HG03432 (cell line): ENCODE results near the gene TMEM236.

Source experiments
- ATAC-seq: cut with Tn5 transposase; IDR thresholded peaks from one replicate; pipeline ENCODE4 v1.9.1; 2021; ENCODE audit warnings: mild to moderate bottlenecking, moderate library complexity; ENCODE audit not compliant: unreplicated experiment

The TMEM236 gene

GRCh38 chr10:17784688-17785087, 32.7 kb downstream of the TMEM236 start:
- ATAC-seq, result no peak

GRCh38 chr10:17785276-17785930, 33.4 kb downstream of the TMEM236 start:
- no peak for ATAC-seq

- no peak for ATAC-seq
Observed at GRCh38 chr10:17787087-17787961, 35.3 kb downstream of the TMEM236 start.

GRCh38 chr10:17788646-17789045, 36.6 kb downstream of the TMEM236 start:
- ATAC-seq, result no peak

GRCh38 chr10:17789396-17789795, 37.4 kb downstream of the TMEM236 start:
- ATAC-seq, result no peak

- no peak for ATAC-seq
Observed at GRCh38 chr10:17790651-17791050, 38.6 kb downstream of the TMEM236 start.

GRCh38 chr10:17792991-17793390, 41.0 kb downstream of the TMEM236 start:
- ATAC-seq, result no peak

- ATAC-seq, result no peak
Observed at GRCh38 chr10:17793823-17794644, 42.0 kb downstream of the TMEM236 start.

- no peak for ATAC-seq
Observed at GRCh38 chr10:17795083-17795482, 43.1 kb downstream of the TMEM236 start.

GRCh38 chr10:17795813-17796594, 44.0 kb downstream of the TMEM236 start:
- no peak for ATAC-seq

GRCh38 chr10:17801507-17801906, 49.5 kb downstream of the TMEM236 start:
- ATAC-seq, result no peak

GRCh38 chr10:17802350-17802749, 50.3 kb downstream of the TMEM236 start:
- ATAC-seq, result no peak

- no peak for ATAC-seq
Observed at GRCh38 chr10:17802976-17803375, 51.0 kb downstream of the TMEM236 start.

GRCh38 chr10:17805330-17805729, 53.3 kb downstream of the TMEM236 start:
- ATAC-seq, result no peak

GRCh38 chr10:17805921-17806577, 54.0 kb downstream of the TMEM236 start:
- ATAC-seq, result peak; percentile 85

GRCh38 chr10:17808971-17809841, 57.2 kb downstream of the TMEM236 start, which contains the start of gene MRC1:
MRC1 (plus strand) TSS chr10:17809348; CDS start chr10:17809466, 118 bp downstream.
- no peak for ATAC-seq

- no peak for ATAC-seq
Observed at GRCh38 chr10:17811146-17811865, 59.3 kb downstream of the TMEM236 start.

- no peak for ATAC-seq
Observed at GRCh38 chr10:17814973-17815372, 63.0 kb downstream of the TMEM236 start.
